ENCODE results near the gene GRM1.

GRM1 gene

DNA sequence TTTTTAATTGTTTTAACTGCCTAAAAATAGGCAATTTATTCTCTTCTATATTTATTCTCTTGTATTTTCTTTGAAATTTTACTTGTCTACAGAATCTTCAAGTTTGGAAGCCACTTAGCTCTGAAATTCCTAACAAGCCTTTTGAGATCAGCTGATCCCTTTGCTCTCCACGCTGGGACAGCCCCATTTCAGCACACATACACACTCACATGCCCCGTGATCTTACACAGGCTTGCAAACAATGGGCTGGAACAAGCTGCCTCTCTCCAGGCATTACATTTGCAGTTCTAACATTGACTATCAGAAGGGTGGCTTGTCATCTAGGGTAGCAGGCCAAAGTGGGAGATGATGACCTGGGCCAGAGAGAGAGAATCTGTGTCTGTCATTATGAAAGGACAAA lies 452.7 kb downstream of the GRM1 start:
- no peak for DNase-seq (ENCODE audit: low spot score)

- no peak for DNase-seq (ENCODE audit: low spot score)
Observed at GRCh38 chr6:146484411-146484810, 455.5 kb downstream of the GRM1 start.

All from germinal center (tissue), 1 donor.